CD4-positive, alpha-beta T cell treated with Interleukin-4 for 1 hour (primary cell): Measurements from ENCODE around the gene DNASE1L3.
"Not testable (repeated sequence)": the region's sequence is repeated elsewhere in the genome, so short reads cannot be mapped to it uniquely, and the experiment has no call there.

Experiments
- DNase-seq, 2 donors: peaks; one replicate each; pipeline ENCODE4 v3.0.0-alpha.2; 2020 to 2022

DNASE1L3 gene

DNA sequence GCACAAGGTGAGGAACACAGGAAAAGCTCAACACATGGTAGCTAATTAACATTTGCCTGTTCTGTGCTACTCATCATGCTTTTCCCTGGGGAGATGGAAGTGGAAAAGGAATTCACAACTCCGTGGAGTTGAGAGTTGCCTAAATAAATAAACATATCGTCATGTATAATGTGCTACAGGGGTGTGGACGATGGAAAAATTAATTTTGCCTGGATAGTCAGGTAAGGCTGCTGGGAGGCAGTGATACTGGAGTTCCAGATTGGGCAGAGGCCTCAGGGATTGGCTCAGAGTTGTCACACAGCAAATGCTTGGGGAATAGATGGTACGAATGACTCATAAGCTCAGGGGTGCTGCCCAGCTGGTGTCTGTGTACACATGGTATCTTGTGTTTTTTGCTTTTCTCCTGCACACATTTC lies 23.8 kb upstream of the DNASE1L3 start:
- no peak for DNase-seq

DNA sequence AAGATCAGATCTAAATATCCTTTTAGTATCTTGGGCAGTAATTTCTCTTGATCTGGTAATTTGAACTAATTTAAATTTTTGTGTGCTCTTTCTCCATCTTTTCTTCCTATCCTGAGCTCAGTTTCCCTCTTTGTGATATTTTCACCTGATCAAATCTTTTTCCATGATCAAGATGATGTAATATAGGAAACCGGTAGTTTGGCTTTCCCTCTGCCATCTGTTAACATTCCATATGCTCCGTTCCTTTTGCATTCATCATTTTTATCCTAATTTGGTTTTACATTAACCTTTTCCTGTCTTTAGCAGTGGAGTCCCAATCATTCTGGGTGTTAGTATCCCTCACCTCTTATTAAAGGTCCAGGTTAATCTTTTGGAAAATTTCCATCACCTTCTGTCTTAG lies 20.9 kb upstream of the DNASE1L3 start:
- DNase-seq, result no peak

DNA sequence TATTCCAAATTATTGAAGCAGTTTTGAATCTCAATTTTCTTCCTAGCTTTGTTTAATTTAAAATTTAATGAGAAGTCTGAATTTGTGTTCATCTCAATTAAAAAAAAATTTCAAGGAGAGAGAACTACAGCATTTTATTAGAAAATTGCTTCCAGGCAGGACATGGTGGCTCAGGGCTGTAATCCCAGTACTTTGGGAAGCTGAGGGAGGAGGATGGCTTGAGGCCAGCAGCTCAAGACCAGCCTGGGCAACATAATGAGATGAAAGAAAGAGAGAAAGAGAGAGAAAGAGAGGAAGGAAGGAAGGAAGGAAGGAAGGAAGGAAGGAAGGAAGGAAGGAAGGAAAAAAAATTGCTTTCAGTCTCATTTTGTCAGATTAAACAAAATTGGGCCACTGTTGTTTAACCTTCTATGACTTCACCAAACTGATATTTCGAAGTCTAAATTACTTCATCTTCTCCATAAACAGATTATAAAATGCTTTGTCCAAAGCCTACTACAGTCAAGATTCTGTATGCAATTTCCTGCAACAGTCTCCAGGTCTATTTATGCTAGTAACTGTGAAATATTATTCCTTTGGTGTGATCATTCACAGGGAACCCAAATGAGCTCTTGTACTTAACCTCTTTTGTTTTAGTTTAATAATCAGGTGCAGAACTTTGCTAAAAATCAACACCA lies 20.2 kb upstream of the DNASE1L3 start:
- DNase-seq, result no peak

DNA sequence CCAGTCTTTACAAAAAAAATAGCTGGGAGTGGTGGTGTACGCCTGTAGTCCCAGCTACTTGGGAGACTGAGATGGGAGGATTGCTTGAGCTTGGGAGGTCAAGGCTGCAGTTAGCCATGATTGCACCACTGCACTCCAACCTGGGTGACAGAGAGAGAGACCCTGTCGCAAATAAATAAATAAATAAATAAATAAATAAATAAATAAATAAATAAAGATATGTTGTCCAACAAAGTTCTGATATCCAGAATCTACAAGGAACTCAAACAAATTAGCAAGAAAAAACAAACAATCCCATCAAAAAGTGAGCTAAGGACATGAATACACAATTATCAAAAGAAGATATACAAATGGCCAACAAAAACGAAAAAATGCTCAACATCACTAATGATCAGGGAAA lies 17.2 kb upstream of the DNASE1L3 start:
- not testable (repeated sequence) for DNase-seq

DNA sequence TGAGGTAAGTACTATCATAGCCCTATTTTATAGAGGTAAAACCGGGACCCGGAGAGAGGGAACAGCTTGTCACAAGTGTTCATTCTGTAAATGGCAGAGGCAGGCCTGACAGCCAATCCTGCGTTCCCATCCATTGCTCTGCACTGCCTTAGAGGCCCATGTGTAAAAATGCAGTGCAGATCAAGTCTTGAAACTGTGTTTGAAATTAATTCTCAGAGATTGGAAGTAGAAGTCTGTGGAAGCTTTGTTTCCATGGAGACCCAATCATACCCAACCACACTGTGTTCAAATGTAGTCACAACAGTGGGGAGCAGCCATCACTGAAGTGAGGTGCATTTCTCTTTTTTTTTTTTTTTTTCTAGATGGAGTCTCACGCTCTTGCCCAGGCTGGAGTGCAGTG lies 13.1 kb upstream of the DNASE1L3 start:
- DNase-seq, result no peak

DNA sequence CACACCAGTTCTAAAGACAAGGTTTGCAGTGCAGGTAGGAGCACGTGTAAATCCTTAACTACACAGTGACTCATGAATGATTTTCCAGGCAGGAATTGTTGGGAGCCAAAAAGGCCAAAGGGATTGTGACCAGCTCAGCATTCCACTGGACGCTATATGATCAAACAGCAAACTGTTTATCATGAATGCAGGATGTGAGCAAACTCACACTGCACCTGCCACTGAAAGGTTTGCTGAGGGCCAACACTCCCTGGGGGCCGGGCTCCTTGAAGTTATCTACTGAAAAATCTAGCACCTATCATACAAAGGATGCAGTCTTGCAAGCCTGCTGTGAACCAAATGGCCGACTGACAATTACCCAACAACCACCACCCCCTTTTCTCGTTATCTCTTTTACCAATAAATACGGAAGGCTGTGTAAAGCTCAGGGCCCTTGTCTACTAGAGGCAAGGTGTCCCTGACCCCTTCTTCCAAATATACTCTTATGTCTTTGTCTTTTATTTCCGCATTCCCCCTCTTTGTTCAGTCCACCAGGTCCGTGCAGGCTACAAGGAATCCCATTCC lies 11.5 kb upstream of the DNASE1L3 start:
- no peak for DNase-seq

DNA sequence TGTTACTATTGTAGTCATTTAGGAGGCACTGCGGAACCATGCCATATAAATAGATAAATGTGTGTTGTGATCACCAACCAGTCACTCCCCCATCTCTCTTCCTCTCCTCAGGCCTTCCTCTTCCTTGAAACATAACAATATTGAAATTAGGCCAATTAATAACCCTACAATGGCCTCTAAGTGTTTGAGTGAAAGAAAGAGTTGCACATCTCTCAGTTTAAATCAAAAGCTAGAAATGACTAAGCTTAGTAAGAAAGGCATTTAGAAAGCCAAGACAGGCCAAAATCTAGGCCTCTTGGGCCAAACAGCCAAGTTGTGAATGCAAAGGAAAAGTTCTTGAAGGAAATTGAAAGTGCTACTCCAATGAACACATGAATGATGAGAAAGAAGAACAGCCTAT lies 8.1 kb upstream of the DNASE1L3 start:
- DNase-seq, result no peak

DNA sequence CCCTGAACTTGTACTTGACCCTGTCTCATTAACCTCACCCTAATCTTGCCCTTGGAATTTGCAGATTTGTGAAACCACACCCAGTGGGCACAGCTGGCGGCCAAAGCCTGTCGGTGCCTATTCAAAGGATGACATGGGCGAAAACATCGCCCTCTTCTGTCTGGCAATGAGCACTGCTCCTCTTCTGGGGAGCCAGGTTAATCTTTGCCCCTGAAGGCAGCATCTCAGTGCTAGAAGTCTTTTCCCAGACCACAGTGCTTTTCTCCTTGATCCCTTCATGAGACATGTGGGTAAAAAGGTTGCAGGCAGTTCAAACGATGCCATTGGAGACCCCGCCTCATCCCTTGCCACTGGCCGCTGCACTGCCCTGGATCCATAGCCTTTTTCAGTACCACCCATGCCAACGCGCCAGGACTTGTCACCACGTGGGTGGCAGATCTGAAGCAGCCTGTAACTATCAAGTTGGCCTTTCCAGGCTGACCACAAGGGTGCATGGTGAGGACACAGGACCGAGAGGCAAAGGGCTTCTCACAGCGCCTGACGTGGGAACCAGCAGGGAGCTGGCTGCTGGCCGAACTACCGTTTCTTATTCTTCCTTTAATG lies 6.5 kb upstream of the DNASE1L3 start:
- peak; percentile 68 to 69 for DNase-seq

DNA sequence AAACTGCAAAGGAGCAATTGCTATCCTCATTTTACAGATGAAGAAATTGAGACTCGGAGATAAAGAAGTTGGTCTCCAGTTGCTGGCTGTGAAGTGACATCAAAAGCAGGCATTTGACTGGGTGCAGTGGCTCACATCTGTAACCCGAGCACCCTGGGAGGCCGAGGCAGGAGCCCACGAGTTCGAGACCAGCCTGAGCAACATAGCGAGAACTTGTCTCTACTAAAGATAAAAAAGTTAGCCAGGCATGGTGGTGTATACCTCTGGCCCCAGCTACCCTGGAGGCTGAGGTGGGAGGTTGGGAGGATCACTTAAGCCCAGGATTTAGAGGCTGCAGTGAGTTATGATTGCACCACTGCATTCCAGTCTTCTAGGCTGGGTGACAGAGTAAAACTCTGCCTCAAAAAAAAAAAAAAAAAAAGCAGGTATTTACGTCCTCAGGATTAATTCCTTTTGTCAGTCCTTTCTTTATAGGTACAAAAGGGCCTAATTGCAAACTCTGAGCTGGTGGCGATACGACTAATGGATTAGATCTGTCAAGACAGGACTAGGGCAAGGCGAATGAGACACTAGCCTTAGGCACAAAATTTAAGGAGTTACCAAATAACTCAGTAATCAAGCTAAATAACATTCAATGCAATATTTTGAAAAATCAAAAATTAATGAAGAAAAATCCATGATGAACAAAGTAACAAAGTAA lies 5.9 kb upstream of the DNASE1L3 start:
- DNase-seq, result no peak

DNA sequence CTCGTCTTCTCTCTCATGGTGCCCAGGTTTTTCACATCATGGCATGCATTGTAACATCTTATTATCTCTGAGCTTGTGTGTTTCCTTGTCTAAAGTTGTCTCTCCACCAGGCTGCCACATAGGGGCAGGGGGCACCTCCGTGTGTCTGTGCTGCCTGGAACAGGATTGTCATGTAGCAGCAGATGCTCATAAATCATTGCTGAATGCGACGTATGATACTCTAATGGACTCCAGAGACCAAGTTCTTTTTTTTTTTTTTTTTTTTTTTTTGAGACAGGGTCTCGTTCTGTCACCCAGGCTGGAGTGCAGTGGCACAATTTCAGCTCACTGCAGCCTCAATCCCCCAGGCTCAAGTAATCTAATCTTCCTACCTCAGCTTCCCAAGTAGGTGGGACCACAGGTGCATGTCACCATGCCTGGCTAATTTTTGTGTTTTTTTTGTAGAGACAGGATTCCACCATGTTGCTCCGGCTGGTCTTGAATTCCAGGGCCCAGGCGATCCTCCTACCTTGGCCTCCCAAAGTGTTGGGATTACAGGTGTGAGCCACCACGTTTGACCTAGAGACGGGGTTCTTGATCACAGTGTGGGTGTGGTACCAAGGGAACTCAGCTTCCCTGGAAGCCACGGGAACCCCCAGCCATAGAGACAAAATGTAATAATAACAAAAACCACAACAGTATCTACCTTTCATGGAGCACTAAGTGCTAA lies 4.7 kb upstream of the DNASE1L3 start:
- no peak for DNase-seq

DNA sequence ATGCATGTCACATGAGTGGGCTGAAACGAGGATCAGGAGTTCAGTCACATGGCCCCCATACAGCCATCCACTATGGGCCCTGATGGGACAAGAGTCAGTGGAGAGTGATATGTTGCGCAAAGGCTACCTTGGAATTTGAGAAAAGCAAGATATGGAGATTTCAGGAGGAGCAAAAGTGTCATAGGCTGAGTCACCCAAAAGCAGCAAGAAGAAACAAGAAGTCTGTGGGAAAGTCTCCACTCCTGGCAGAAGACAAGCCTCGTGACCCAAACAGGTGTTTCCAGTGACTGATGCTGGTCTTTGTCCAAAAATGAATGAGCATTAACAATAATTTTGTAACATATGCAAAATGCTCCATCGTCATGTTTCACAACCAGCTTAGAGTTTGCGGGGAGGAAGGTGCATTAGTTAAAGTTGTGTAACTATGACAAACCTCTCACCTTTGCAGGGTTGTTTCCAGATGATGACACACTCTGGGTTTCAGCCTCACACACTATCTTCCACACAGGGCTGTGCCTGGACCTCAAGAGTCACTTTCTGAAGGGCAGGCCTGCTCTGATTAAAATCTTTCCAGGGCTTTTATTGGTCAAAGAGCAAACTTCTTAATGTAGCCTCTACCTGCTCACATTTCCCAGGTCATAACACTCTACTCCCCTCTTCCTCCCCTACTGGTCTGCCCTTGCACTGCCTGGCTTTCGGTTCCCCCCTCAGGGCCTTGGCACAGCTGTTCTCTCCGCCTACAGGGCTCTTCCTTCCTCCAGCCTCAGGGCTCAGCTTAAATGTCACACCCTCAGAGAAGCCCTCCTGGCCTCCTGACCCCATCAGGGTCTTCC lies 3.9 kb upstream of the DNASE1L3 start:
- DNase-seq, result peak in 1 of 2 donors; percentile 51

DNA sequence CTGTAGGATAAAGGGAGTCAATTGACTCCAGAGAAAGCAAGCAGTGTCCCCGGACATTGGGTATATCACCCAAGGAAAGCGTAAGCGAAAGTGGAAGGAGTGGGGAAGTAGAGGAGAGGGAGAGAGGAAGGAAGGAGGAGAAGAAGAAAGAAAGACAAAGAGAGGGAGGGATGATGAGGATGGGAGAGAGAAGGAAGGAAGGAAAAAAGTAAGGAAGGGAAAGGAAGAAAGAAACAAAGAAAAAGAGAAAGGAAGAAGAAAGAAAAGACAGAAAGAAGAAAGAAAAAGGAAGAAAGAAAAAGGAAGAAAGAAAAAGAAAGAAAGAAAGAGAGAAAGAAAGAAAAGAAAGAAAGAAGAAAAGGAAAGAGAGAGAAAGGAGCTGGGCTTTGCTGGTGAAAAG lies 839 bp downstream of the DNASE1L3 start:
- DNase-seq, result no peak

DNA sequence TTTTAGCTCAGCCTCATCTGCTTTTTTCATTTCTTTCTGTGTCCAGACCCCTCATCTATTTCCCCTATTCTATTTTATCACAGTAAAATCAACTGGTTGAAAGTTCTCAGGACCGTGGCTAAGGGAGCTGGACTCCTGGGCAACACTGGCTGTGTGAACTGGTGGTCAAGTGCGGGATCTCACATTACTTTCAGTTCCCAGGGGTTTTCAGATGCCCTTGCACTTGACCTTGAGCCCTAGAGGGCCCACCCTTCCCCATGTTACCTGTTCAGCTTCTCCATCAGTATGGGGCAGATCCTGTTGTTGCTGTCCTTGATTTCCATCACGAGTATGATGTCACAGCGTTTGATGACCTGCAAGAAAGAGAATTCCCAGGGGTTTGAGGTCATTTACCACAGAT lies 2.8 kb downstream of the DNASE1L3 start:
- no peak for DNase-seq

DNA sequence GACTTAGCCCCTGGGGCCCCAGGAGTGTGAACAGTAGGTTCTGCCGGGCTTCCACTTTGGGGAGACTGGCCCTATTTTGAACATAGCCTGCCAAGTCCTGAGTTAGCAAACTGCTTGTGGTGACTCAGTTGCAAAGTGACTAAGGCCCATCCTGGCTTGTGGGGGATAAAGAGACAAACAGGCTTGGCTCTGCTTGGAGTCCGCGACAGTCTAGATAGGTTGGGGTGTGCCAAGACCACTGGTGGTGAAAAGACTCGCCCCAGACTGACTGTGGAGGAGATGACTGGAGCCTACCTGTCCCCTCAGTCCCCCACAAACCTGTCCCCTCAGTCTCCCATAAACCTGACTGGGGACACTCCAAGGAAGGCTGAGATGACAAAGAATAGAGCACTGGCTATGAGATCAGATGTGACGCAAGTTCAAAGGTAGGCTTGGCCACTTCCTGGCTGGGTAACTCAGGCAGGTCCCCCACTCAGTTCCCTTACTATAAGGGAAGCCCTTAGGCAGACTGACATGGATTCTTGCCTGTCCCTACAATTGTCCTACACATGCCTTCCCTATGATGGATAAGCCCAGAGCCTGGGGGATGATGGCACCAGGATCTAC lies 4.3 kb downstream of the DNASE1L3 start:
- DNase-seq, result no peak

DNA sequence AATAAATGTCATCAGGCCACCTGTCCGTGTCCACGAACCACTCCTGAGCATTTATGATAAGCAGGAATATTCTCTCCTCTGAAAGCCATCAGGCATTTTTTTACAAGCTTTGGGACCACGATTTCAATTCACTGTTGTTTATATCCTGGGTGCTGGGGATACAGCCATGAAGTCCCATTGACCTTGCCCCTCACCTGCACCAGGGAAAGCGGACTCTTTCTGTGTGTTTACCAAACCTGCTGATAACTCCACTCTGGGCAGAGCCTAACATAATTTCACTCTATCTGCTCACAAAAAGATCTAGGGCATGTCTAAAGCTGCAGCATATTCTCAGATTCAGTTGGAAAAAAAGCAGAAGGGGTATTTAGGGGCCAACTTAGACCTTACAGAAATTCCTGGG lies 4.8 kb downstream of the DNASE1L3 start:
- no peak for DNase-seq

DNA sequence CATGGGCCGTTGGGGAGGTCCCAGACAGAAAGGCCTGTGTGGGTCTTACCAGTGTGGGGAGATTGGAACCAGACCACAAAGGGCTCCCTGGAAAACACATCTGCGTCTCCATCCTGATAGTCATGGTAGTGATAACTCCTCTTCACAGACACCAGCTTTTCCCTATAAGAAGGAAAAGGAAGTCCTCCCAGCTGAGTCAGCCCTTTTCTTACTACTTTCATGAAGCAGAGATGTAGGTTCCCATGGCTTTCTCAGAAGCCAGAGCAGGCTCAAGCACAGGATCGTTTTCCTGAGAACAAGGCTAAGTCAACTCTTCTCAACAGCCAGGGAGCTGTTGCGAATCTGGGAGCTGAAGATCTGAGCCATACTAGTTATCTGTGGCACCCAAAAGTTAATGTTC lies 6.1 kb downstream of the DNASE1L3 start:
- no peak for DNase-seq

DNA sequence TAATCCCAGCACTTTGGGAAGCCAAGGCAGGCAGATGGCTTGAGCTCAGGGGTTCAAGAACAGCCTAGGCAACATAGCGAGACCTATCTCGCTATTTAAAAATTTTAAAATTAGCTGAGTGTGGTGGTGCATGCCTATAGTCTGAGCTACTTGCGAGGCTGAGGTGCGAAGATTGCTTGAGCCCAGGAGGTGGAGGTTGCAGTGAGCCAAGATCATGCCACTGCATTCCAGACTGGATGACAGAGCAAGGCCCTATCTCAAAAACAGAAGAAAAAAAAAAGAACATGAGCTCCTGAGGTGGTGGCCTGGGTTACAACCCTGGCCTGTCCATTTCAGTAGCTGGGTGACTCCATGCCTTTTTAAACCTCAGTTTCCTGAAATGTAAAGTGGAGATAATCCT lies 7.2 kb downstream of the DNASE1L3 start:
- DNase-seq, result no peak

DNA sequence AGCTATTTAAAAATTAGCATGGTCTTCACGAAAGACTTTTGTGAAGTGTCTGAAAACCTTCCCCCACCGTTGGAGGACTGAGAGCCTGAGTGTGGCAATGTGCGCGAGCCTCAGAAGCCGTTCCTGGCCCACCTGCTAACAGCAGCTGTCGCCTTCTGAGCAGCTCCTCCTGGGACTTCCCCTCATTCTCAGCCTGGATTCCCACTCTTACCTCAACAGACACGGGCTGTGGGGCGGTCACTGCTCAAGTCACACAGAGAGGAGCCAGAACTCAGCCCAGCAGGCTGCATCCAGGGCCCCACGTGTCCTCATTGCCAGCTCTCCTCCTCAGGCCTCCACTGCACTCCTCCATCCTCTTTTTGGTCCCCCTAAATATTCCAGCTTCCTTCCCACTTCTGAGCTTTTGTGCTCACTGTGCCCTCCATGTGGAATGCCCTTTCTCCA lies 7.8 kb downstream of the DNASE1L3 start:
- DNase-seq, result peak in 1 of 2 donors; percentile 15

DNA sequence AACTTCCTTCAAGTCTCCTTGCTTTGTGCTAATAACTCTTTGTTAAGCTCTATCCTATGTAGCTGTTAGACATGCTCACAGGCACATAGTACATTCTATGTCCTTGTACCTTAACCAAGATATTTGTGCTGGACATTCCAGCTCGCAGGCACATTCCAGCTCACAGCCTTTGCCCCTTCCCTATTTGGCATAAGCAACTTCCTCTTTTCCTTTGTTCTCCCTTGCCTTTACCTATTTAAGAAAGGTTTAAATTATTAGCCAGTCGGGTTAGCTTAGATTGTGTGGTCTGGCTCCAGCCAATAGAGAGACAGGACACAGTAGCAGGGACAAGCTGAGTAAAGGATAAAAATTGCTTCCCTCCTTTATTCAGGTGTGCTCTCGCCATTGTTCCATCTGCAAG lies 9.3 kb downstream of the DNASE1L3 start:
- not testable (repeated sequence) for DNase-seq

DNA sequence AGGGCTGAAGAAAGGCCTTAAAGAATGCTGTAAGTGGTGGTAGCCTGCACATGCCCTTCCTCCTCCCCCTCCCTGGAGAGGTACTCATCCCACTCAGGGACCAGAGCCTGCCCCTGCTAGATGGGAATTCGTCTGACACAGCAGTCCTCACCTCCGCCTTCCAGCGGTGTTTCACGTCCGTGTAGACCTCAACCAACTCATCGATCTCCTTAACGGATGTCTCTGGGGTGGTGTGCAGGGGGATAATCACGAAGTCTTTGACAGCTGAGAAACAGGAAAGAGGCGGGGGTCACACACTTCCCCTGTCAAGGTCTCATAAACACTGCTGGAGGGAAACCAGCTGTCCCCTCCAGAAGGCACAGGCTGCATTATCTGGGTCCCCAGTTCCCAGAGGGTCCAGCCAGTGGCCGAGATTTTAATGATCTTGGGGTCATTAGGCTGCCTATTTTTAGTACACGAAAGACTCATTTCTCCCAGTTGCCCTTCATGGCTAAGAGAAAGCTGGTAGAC lies 9.9 kb downstream of the DNASE1L3 start:
- no peak for DNase-seq

DNA sequence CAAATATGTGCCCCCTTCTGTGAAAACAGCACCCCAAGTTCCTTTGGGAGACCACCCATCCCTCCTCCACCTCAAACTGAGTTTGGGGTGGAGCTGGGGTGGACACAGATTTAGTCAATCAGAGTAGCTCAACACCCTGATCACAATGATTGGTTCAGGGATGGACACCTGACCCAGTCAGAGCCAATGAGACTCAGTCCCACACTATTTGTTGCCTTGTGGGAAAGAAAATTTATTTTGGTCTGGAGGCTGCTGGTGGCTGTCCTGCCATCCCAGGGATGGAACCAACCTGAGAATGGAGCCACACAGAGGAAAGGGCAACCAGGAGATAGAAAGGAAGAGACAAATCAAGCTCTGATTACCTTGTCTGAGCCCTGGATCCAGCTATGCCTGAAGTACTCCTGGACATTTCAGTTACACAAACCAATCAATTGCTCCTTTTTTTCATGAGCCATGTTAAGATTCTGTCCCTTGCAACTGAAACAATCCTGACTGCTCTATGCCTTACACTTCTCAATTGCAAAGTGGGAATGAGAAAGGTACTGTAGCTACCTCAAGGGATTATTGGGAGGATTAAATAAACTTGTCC lies 10.6 kb downstream of the DNASE1L3 start:
- DNase-seq, result no peak
